HG03175 (cell line): Measurements from ENCODE around the gene PDCD10.
A peak's percentile ranks its signal among the peaks of the same experiment; 100 is the strongest.

Experiments
- ATAC-seq: cut with Tn5 transposase; IDR thresholded peaks from one replicate; pipeline ENCODE4 v1.9.1; 2021; ENCODE audit warnings: mild to moderate bottlenecking, moderate library complexity; ENCODE audit not compliant: unreplicated experiment

PDCD10 gene

GRCh38 chr3:167734498-167735232 lies at the start of gene PDCD10:
Gene PDCD10 (minus strand): TSS chr3:167734892. CDS start chr3:167720157, 14,735 bp downstream.
- peak; percentile 89 for ATAC-seq

- ATAC-seq = no peak
Measured at GRCh38 chr3:167783781-167784180, 49.1 kb upstream of the PDCD10 start.

GRCh38 chr3:167780214-167780883 lies 45.7 kb upstream of the PDCD10 start:
- no peak for ATAC-seq

GRCh38 chr3:167777356-167777755 lies 42.7 kb upstream of the PDCD10 start:
- ATAC-seq = no peak

GRCh38 chr3:167776066-167776685 lies 41.5 kb upstream of the PDCD10 start:
- no peak for ATAC-seq

- peak; percentile 88 for ATAC-seq
Measured at GRCh38 chr3:167773584-167773983, 38.9 kb upstream of the PDCD10 start.

- ATAC-seq = peak; percentile 49
Measured at GRCh38 chr3:167772992-167773391, 38.3 kb upstream of the PDCD10 start.

GRCh38 chr3:167762296-167762695 lies 27.6 kb upstream of the PDCD10 start:
- ATAC-seq = no peak

GRCh38 chr3:167761302-167761701 lies 26.6 kb upstream of the PDCD10 start:
- no peak for ATAC-seq

GRCh38 chr3:167754049-167754448 lies 19.4 kb upstream of the PDCD10 start:
- ATAC-seq = no peak

- ATAC-seq = peak; percentile 100
Measured at GRCh38 chr3:167750272-167750971, 15.7 kb upstream of the PDCD10 start.

- no peak for ATAC-seq
Measured at GRCh38 chr3:167749728-167750127, 15.0 kb upstream of the PDCD10 start.

- ATAC-seq = no peak
Measured at GRCh38 chr3:167749209-167749608, 14.5 kb upstream of the PDCD10 start.

- no peak for ATAC-seq
Measured at GRCh38 chr3:167743799-167744198, 9.1 kb upstream of the PDCD10 start.

- ATAC-seq = no peak
Measured at GRCh38 chr3:167742338-167742737, 7.6 kb upstream of the PDCD10 start.

- peak; percentile 90 for ATAC-seq
Measured at GRCh38 chr3:167740961-167741587, 6.4 kb upstream of the PDCD10 start.

GRCh38 chr3:167739190-167739810 lies 4.6 kb upstream of the PDCD10 start:
- no peak for ATAC-seq

GRCh38 chr3:167738037-167738436 lies 3.3 kb upstream of the PDCD10 start:
- no peak for ATAC-seq

- ATAC-seq = no peak
Measured at GRCh38 chr3:167736997-167737396, 2.3 kb upstream of the PDCD10 start.

- ATAC-seq = no peak
Measured at GRCh38 chr3:167736264-167736787, 1.6 kb upstream of the PDCD10 start.
